ENCODE results near the gene C2CD2. TPM values are rescaled to one million over a fixed set of nuclear protein-coding genes. Genes with fewer than 3 reads are reported as not detected.

The C2CD2 gene
- total RNA-seq, 2 experiments from 2014 or later, result 6.2 to 7.1 TPM

GRCh38 chr21:41983229-41983628 lies 29.4 kb upstream of the C2CD2 start:
- H3K27me3 Mint-ChIP-seq, result peaks cover 4% of the 10 kb centered on the region
- CTCF ChIA-PET, result interaction anchor here (1.2 kb wide), 1 partner anchor 22 kb away, joined by 3 read pairs; no protein-coding TSS in a partner anchor
- H3K9me3 Mint-ChIP-seq, result peaks cover 11% of the 10 kb centered on the region
- intact Hi-C loops (cut with micrococcal nuclease), result no loop called here
- no peak overlapping the region for H3K4me3 Mint-ChIP-seq
- no peak for DNase-seq
- no peak for ATAC-seq
- H3K36me3 Mint-ChIP-seq (ENCODE audit: low read depth), result no peaks in the 10 kb centered on the region
- no peaks in the 10 kb centered on the region for H3K4me1 Mint-ChIP-seq (ENCODE audit: low read depth)
- TF ChIP-seq, protein P1, sequence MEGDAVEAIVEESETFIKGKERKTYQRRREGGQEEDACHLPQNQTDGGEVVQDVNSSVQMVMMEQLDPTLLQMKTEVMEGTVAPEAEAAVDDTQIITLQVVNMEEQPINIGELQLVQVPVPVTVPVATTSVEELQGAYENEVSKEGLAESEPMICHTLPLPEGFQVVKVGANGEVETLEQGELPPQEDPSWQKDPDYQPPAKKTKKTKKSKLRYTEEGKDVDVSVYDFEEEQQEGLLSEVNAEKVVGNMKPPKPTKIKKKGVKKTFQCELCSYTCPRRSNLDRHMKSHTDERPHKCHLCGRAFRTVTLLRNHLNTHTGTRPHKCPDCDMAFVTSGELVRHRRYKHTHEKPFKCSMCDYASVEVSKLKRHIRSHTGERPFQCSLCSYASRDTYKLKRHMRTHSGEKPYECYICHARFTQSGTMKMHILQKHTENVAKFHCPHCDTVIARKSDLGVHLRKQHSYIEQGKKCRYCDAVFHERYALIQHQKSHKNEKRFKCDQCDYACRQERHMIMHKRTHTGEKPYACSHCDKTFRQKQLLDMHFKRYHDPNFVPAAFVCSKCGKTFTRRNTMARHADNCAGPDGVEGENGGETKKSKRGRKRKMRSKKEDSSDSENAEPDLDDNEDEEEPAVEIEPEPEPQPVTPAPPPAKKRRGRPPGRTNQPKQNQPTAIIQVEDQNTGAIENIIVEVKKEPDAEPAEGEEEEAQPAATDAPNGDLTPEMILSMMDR (IDR thresholded peaks at IDR 0.05), result no peak
- H3K27ac Mint-ChIP-seq, result no peak overlapping the region
- POLR2A ChIA-PET, result interaction anchor here (0.7 to 0.8 kb wide), 2 partner anchors 105 to 119 kb away, joined by 3 read pairs; no protein-coding TSS in a partner anchor

- Mint-ChIP-seq H3K27ac (no peak overlapping the region), H3K27me3 (peaks cover 4% of the 10 kb centered on the region), H3K9me3 (peaks cover 11% of the 10 kb centered on the region), H3K36me3 (ENCODE audit: low read depth) (no peaks in the 10 kb centered on the region), H3K4me3 (no peak overlapping the region), H3K4me1 (ENCODE audit: low read depth) (no peaks in the 10 kb centered on the region)
- intact Hi-C loops (cut with micrococcal nuclease), result no loop called here
- POLR2A ChIA-PET, result no interaction called here
- DNase-seq, result no peak
- CTCF ChIA-PET, result interaction anchor here (0.7 kb wide), 1 partner anchor 210 kb away, joined by 3 read pairs; no protein-coding TSS in a partner anchor
- TF ChIP-seq, protein P1 (IDR thresholded peaks at IDR 0.05), result no peak
- ATAC-seq, result no peak
These were observed 26.7 kb upstream of the C2CD2 start for GRCh38 chr21:41980561-41980960.

DNA sequence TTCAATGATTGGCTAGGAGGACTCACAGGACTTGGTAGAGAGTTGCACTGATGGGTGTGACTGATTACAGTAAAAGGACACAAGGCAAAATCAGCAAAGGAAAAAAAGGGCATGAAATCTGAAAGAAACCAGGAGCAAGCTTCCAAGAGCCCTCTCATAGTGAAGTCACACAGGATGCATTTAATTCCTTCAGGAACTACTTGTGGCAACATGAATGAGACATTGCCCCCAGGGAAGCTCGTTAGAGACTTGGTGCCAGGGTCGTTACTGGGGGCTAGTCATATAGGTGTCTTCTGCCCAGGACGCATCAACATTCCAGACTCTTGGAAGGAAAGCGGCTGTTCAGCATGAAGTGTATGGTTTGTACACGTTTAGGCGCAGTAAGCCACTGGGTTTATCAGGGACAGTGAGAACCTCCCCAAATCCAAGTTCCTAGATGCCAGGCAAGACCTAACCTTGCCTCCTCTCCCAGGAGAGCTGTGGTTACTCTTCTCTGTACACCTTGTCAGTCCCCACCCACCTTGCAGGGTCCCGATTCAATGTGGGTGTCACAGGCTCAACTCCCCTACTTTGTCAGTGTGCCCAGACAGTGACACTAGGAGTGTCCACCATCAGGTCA lies 26.0 kb upstream of the C2CD2 start:
- no peak overlapping the region for H3K4me3 Mint-ChIP-seq
- H3K4me1 Mint-ChIP-seq (ENCODE audit: low read depth), result peaks cover 1% of the 10 kb centered on the region
- no peak overlapping the region for H3K27ac Mint-ChIP-seq
- DNase-seq (no peak), ATAC-seq (no peak)
- ChIA-PET POLR2A (no interaction called here), CTCF (no interaction called here)
- intact Hi-C loops (cut with micrococcal nuclease), result no loop called here
- H3K9me3 Mint-ChIP-seq, result peaks cover 11% of the 10 kb centered on the region
- TF ChIP-seq, protein P1 (IDR thresholded peaks at IDR 0.05), result no peak
- peaks cover 4% of the 10 kb centered on the region for H3K27me3 Mint-ChIP-seq
- H3K36me3 Mint-ChIP-seq (ENCODE audit: low read depth), result no peaks in the 10 kb centered on the region

DNA sequence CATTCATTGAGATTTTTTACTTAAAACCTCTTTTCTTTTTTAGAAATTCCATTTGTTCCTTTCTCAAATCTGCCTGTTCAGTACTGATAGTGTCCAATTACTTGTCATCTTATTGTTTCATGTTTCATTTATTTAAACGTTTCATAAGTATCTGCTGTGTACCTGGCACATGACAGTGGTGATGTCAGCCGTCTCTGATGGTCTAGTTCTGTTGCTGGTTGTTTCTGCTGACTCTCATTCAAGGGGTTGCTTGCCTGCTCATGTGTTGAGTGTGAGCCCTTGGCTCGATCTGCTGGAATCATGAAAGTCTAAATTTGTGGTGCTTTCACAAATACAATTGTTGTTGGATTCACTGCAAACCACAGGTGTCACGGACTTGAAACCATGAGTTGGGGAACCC lies 25.5 kb upstream of the C2CD2 start:
- H3K4me1 Mint-ChIP-seq (ENCODE audit: low read depth), result peaks cover 6% of the 10 kb centered on the region
- no peak for ATAC-seq
- peaks cover 4% of the 10 kb centered on the region for H3K27me3 Mint-ChIP-seq
- TF ChIP-seq, protein P1 (IDR thresholded peaks at IDR 0.05), result no peak
- DNase-seq, result no peak
- H3K9me3 Mint-ChIP-seq, result peaks cover 11% of the 10 kb centered on the region
- H3K4me3 Mint-ChIP-seq, result no peak overlapping the region
- no peaks in the 10 kb centered on the region for H3K36me3 Mint-ChIP-seq (ENCODE audit: low read depth)
- no peak overlapping the region for H3K27ac Mint-ChIP-seq
- ChIA-PET CTCF (no interaction called here), POLR2A (no interaction called here)
- intact Hi-C loops (cut with micrococcal nuclease), result no loop called here

DNA sequence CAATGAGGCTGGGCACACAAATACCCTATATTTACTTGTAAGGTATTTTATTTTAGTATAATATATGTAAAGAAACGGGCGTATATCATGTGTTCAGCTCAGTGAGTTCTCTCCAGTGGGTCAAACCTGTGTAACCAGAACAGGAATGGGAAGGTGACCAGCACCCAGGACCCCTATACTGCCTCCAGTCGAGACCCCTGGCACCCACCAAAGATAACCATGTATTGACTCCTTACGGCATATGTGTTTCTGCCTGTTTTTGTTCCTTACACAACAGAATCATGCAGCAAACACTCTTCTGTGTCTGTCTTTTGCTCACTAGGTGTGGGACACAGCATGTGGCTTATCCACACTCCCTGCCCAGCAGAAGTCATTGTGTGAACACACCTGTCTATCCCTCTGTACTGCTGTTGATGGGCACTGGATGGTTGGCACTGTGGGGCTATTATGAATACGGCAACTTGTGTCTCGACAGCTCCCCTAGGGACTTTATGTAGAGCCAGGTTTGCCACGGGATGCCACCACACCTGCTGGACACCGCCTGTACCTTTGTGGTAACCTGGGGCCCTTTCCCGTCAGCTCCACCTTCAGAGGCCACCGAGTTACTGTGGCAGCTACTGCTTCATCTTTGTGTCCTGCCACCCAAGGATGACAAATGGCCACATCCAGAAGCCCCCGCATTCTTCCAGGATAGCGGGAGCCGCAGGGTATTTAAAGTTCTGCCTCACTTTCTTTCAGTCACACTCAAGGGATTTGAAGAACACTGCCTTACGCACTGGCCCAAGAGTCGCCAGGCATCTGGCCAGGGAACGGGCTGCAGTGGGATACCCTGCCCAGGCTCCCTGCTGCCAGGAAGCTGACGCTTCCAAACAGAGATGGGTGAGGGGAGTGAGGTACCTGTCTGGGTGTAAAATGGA lies 23.5 kb upstream of the C2CD2 start:
- DNase-seq (no peak), ATAC-seq (no peak)
- peaks cover 8% of the 10 kb centered on the region for H3K9me3 Mint-ChIP-seq
- H3K27me3 Mint-ChIP-seq, result peaks cover 4% of the 10 kb centered on the region
- H3K4me1 Mint-ChIP-seq (ENCODE audit: low read depth), result peaks cover 13% of the 10 kb centered on the region
- ChIA-PET CTCF (no interaction called here), POLR2A (interaction anchor here (0.8 kb wide), 1 partner anchor 11 kb away, joined by 3 read pairs; no protein-coding TSS in a partner anchor)
- no peak overlapping the region for H3K4me3 Mint-ChIP-seq
- intact Hi-C loops (cut with micrococcal nuclease), result no loop called here
- TF ChIP-seq, protein P1 (IDR thresholded peaks at IDR 0.05), result no peak
- H3K27ac Mint-ChIP-seq, result no peak overlapping the region
- no peaks in the 10 kb centered on the region for H3K36me3 Mint-ChIP-seq (ENCODE audit: low read depth)
